ENCODE results near the gene NKD2.

DNA sequence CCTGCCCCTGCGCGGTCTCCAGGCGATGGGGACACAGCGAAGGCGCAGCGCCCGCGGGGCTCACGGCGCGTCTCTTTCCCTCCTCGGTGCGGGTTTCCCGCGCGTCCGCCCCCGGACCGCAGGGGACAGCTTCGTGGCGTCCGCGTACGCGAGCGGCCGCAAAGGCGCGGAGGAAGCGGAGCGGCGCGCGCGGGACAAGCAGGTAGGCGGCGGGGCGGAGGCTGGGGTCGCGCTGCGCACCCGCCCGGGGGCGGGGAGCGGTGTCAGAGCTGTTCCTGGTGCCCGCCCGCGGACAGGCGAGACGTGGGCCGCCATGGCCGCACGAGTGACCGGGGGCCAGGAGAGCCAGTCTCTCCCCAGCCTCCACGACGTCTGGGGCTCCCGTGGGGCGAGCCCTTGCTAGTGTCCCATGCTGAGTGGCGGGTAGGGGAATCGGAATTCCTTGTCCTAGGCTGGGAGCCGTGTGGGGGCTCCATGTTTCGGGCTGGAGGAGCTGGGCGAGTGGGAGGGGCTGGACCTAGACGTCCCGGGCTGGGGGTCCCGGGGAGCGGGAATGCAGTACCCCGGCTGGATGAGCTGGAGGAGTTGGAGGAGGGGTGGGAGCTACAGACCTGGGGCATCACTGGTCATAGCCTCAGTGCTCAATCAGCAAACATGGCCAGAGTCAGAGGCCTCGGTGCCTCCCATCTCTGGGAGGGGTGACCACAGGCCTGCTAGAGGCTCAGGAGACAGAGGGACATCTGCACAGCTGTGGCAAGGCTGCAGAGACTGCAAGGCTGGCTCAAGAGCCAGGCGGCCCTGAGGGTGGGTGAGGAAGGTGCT, 968 bp downstream of the NKD2 start:
- TF ChIP-seq, protein P1, sequence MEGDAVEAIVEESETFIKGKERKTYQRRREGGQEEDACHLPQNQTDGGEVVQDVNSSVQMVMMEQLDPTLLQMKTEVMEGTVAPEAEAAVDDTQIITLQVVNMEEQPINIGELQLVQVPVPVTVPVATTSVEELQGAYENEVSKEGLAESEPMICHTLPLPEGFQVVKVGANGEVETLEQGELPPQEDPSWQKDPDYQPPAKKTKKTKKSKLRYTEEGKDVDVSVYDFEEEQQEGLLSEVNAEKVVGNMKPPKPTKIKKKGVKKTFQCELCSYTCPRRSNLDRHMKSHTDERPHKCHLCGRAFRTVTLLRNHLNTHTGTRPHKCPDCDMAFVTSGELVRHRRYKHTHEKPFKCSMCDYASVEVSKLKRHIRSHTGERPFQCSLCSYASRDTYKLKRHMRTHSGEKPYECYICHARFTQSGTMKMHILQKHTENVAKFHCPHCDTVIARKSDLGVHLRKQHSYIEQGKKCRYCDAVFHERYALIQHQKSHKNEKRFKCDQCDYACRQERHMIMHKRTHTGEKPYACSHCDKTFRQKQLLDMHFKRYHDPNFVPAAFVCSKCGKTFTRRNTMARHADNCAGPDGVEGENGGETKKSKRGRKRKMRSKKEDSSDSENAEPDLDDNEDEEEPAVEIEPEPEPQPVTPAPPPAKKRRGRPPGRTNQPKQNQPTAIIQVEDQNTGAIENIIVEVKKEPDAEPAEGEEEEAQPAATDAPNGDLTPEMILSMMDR (IDR thresholded peaks at IDR 0.05; ENCODE audit: insufficient read depth, low read length, poor library complexity, severe bottlenecking) = no peak
- TF ChIP-seq EZH2phosphoT487 (conservative IDR thresholded peaks at IDR 0.05; ENCODE audit: low read length) = no peak
